Activated CD8-positive, alpha-beta T cell treated with anti-CD3 and anti-CD28 coated beads for 36 hours (primary cell): Measurements from ENCODE around the gene FZD8. TPM values are rescaled to one million over a fixed set of nuclear protein-coding genes. Genes with fewer than 3 reads are reported as not detected.

Source experiments
- ATAC-seq: fragments of 200-7000 bp; cut with Tn5 transposase; one replicate; pipeline ENCODE4 v1.10.0; 2021; ENCODE audit warnings: mild to moderate bottlenecking, moderate library complexity
- CTCF ChIA-PET: fragments of 350-600 bp; sonication (Branson Sonifier 250); formaldehyde crosslinking; loops from one replicate; lab custom pipeline; 2021; ENCODE audit warnings: antibody characterized with exemption; lab: Charles Lee
- POLR2A ChIA-PET: fragments of 350-600 bp; sonication (Branson Sonifier 250); formaldehyde crosslinking; loops from one replicate; lab custom pipeline; 2021; ENCODE audit warnings: antibody characterized with exemption; lab: Charles Lee
- DNase-seq: peaks from one replicate; pipeline ENCODE4 v3.0.0-alpha.2; 2020
- H3K27ac Mint-ChIP-seq: one replicate; pipeline ENCODE4 v1.8.0; 2021; ENCODE audit warnings: mild to moderate bottlenecking, mixed read lengths
- H3K27me3 Mint-ChIP-seq: one replicate; pipeline ENCODE4 v1.8.0; 2021; ENCODE audit warnings: mixed read lengths
- H3K36me3 Mint-ChIP-seq: one replicate; pipeline ENCODE4 v1.8.0; 2021; ENCODE audit warnings: low read depth, mixed read lengths
- H3K4me1 Mint-ChIP-seq: one replicate; pipeline ENCODE4 v1.8.0; 2021; ENCODE audit warnings: low read depth, mixed read lengths
- H3K4me3 Mint-ChIP-seq: one replicate; pipeline ENCODE4 v1.8.0; 2021; ENCODE audit warnings: mild to moderate bottlenecking, moderate library complexity, mixed read lengths
- H3K9me3 Mint-ChIP-seq: one replicate; pipeline ENCODE4 v1.8.0; 2021; ENCODE audit warnings: mixed read lengths
- CTCF ChIP-seq: fragments of 200-600 bp; IDR thresholded peaks from one replicate; pipeline ENCODE4 v1.8.0; 2022; ENCODE audit warnings: antibody characterized with exemption, mild to moderate bottlenecking
- intact Hi-C: fragments of 100-400 bp; cut with micrococcal nuclease; formaldehyde crosslinking; loops from one replicate; pipeline ENCODE4 v1.10.0; 2022
- total RNA-seq, 2 experiments: library from RNA; stranded (reverse); gene quantifications; one replicate each; pipeline ENCODE4 v1.2.3, GENCODE V29; 2021

FZD8 gene
- total RNA-seq, 2 experiments from 2014 or later, result 0.14 to 0.22 TPM

DNA sequence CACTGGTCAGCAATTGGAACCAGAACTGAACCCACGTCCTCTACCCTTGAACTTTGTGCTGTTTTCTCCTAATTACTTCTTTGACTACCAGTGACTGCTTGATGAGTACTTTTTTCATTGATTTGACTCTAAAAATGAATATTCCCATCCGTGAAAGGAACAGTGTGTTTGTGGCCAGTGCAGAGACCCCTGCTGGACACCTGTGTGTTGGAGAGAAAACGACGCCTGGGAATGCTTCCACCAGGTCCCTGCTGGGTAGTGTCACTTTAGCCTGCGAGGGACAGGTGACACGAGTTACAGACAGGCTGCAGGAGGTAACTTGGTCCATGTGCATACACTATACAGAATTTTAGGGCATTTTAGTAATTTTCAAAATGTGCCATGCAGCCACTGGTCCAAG lies 43.7 kb downstream of the FZD8 start:
- Mint-ChIP-seq H3K27ac (no peak overlapping the region), H3K9me3 (no peaks in the 10 kb centered on the region), H3K36me3 (no peaks in the 10 kb centered on the region), H3K27me3 (peaks cover 6% of the 10 kb centered on the region), H3K4me3 (no peak overlapping the region), H3K4me1 (no peaks in the 10 kb centered on the region)
- DNase-seq (no peak), ATAC-seq (no peak)
- ChIA-PET POLR2A (no interaction called here), CTCF (no interaction called here)
- intact Hi-C loops, result no loop called here
- TF ChIP-seq CTCF, result no peak

DNA sequence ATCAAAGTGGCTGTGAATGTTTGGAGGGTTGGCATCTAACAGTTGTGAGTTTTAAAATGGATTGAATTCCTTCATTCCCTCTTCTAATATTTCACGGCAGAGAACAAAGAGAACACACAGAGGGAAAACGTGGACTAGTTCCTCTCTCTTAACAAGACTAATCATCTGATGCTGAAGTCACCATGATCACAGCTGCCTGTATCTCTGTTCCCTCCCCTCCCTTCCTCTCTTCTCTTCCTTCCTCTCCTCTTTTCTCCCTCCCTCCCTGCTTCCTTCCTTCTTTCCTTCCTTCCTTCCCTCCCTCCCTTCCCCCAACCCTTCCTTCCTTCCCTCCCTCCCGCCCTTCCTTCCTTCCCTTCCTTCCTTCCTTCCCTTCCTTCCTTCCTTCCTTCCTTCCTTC lies 47.0 kb downstream of the FZD8 start:
- Mint-ChIP-seq H3K4me1 (no peaks in the 10 kb centered on the region), H3K9me3 (peaks cover 3% of the 10 kb centered on the region), H3K27ac (no peak overlapping the region), H3K4me3 (no peak overlapping the region), H3K36me3 (no peaks in the 10 kb centered on the region), H3K27me3 (peaks cover 6% of the 10 kb centered on the region)
- ATAC-seq (no peak), DNase-seq (no peak)
- POLR2A ChIA-PET, result no interaction called here
- intact Hi-C loops, result no loop called here
- TF ChIP-seq CTCF, result no peak
- CTCF ChIA-PET, result no interaction called here

- H3K4me3 Mint-ChIP-seq, result no peak overlapping the region
- intact Hi-C loops, result no loop called here
- no peaks in the 10 kb centered on the region for H3K4me1 Mint-ChIP-seq
- DNase-seq (no peak), ATAC-seq (no peak)
- peaks cover 3% of the 10 kb centered on the region for H3K9me3 Mint-ChIP-seq
- TF ChIP-seq CTCF, result no peak
- CTCF ChIA-PET, result interaction anchor here (1.1 kb wide), 1 partner anchor 18 kb away, joined by 3 read pairs; no protein-coding TSS in a partner anchor
- POLR2A ChIA-PET, result no interaction called here
- H3K27ac Mint-ChIP-seq, result no peak overlapping the region
- peaks cover 2% of the 10 kb centered on the region for H3K27me3 Mint-ChIP-seq
- no peaks in the 10 kb centered on the region for H3K36me3 Mint-ChIP-seq
Measured at GRCh38 chr10:35594115-35595079, 47.7 kb downstream of the FZD8 start.

DNA sequence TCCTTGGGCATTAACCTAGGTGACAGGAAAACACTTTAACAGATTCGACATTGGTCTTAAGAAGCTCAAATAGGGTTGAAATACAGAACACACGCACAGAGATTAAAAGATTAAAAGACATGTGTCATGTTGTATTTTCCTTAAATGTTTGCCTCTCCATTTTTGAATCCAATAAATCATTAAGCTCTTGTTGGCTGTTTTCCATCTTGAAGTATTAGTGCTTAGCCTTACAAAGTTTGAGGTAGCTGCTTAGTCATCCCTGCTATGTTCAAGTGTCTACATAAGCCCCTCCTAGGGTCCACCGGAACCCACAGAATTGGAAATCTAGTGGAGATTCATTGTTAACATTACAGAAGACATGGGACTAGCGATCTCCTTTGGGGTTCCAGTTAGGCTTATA lies 49.7 kb downstream of the FZD8 start:
- no peaks in the 10 kb centered on the region for H3K4me1 Mint-ChIP-seq
- CTCF ChIA-PET, result interaction anchor here (0.6 to 1.8 kb wide), 3 partner anchors 13 to 196 kb away, joined by 3 to 5 read pairs (median 4); no protein-coding TSS in a partner anchor
- ATAC-seq (no peak), DNase-seq (no peak)
- H3K27ac Mint-ChIP-seq, result no peak overlapping the region
- TF ChIP-seq CTCF, result no peak
- H3K36me3 Mint-ChIP-seq, result no peaks in the 10 kb centered on the region
- intact Hi-C loops, result no loop called here
- peaks cover 3% of the 10 kb centered on the region for H3K9me3 Mint-ChIP-seq
- H3K4me3 Mint-ChIP-seq, result no peak overlapping the region
- peaks cover 2% of the 10 kb centered on the region for H3K27me3 Mint-ChIP-seq
- POLR2A ChIA-PET, result no interaction called here

GRCh38 chr10:35588836-35589235 lies 53.3 kb downstream of the FZD8 start:
- no peak for TF ChIP-seq CTCF
- Mint-ChIP-seq H3K36me3 (no peaks in the 10 kb centered on the region), H3K27ac (no peak overlapping the region), H3K4me3 (no peak overlapping the region), H3K4me1 (no peaks in the 10 kb centered on the region), H3K9me3 (peaks cover 3% of the 10 kb centered on the region), H3K27me3 (peaks cover 8% of the 10 kb centered on the region)
- ATAC-seq (no peak), DNase-seq (no peak)
- intact Hi-C loops, result no loop called here
- ChIA-PET POLR2A (interaction anchor here (1.3 kb wide), 1 partner anchor 9 kb away, joined by 3 read pairs; no protein-coding TSS in a partner anchor), CTCF (interaction anchor here (0.6 to 1.2 kb wide), 2 partner anchors 26 to 594 kb away, joined by 3 to 5 read pairs; no protein-coding TSS in a partner anchor)
